HG02973 (cell line): ENCODE data around the gene OR5A2.
"Not testable (repeated sequence)": the region's sequence is repeated elsewhere in the genome, so short reads cannot be mapped to it uniquely, and the experiment has no call there.

Source experiments
- ATAC-seq: cut with Tn5 transposase; IDR thresholded peaks from one replicate; pipeline ENCODE4 v1.9.1; 2021; ENCODE audit warnings: moderate library complexity; ENCODE audit not compliant: unreplicated experiment

Gene OR5A2

GRCh38 chr11:59426361-59427067 lies at the start of gene OR5A2:
OR5A2 (minus strand) TSS chr11:59426413; CDS start chr11:59422953, 3,460 bp downstream.
- ATAC-seq: no peak

GRCh38 chr11:59475176-59475575 lies 49.0 kb upstream of the OR5A2 start:
- ATAC-seq: no peak

- no peak for ATAC-seq
Observed at GRCh38 chr11:59473015-59473414, 46.8 kb upstream of the OR5A2 start, which contains the start of gene OR4D10. OR4D10 (plus strand) TSS chr11:59473315; CDS start chr11:59477430, 4,115 bp downstream.

- ATAC-seq: no peak
Observed at GRCh38 chr11:59463190-59463641, 37.0 kb upstream of the OR5A2 start.

DNA sequence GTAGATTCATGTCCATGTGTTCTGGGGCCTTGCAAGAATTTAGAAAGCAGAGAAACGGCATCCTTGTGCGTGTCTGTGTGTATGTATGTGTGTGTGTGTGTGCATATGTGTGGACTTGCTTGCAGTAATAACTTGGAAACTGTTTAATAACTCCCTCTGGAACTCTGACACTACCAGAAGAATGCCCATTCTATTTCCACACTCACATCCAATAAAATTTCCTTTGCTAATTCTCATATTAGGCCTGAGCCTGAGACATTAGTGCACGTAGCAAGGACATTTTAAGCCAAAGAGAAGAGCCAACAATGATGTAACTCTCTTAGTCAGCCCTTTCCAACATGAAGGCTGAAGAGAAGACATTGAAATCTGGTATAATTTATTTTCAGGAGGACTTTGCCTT lies 33.7 kb upstream of the OR5A2 start:
- ATAC-seq: no peak

DNA sequence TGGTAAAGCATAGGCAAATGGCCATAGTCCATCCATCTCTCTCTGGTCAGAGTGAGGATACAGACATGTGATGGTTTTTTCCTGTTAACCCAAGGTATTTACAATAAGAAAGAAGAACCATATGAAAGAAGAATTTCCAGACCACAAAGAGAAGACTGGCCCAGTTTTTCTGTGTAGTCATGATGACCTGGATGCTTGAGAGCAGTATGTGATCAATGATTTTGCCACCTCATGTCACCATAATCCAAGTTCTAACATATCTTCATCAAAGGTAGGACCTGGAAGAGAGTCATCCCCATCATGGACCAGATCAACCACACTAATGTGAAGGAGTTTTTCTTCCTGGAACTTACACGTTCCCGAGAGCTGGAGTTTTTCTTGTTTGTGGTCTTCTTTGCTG lies 30.4 kb upstream of the OR5A2 start, which contains the start of gene OR4D6:
OR4D6 (plus strand) TSS at position 301 of the 400 bp plus-strand sequence; CDS start at position 301, 0 bp downstream.
- no peak for ATAC-seq

GRCh38 chr11:59448484-59448883 lies 22.3 kb upstream of the OR5A2 start:
- ATAC-seq: no peak

GRCh38 chr11:59445624-59446023 lies 19.4 kb upstream of the OR5A2 start:
- ATAC-seq: not testable (repeated sequence)

DNA sequence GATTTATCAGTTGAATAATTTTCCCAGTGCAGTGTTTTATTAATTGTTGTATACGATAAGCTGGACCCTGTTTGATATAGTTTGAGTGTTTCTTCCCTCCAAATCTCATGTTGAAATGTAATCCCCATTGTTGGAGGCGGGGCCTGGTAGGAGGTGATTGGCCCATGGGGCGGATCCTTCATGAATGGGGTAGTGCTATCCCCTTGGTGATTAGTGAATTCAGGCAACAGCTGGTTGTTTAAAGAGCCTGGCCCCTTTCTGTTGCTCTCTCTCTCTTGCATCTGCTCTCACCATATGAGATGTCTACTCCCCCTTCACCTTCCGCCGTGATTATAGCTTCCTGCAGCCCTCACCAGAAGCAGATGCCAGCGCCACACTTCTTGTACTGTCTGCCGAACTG lies 11.6 kb upstream of the OR5A2 start:
- ATAC-seq: no peak

DNA sequence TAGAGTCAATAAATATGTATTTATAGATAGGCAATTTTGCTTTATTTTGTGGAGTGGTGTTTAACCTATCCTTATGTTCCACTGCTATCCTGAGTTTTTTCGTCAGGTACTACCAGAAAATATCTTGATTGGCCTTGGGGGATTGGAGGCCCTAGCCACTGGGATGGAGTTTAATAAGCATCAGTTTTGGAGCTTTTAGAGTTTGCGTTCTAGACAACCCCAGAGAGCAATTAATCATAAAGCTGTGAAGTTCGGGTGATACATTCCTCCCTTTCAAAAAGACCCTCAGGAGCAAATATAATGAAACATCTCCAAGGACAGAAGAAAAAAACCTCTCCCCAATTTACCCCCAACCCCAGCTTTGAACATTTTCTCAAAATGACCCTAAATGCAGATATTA lies 10.0 kb upstream of the OR5A2 start, which contains the start of gene OR5A1:
OR5A1 (plus strand) TSS at position 301 of the 400 bp plus-strand sequence. CDS start 6,700 bp downstream, outside the sequence.
- no peak for ATAC-seq

- ATAC-seq: peak; percentile 78
Observed at GRCh38 chr11:59429924-59430516, 3.8 kb upstream of the OR5A2 start.

DNA sequence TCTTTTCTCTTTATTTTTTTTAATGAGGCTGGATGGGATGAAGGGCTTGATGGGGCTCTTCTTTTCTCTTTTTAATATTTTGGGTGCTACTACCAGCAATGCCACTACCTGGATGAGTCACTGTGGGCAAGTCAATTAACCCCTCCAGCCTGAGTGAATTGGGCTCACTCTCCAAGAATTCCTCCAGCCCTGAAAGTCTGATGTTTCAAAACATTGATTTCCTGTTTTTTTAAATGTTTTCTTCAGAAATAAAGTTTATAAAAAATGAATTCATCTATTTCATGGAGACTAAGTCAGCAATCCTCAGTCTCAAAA lies 812 bp upstream of the OR5A2 start:
- no peak for ATAC-seq

- no peak for ATAC-seq
Observed at GRCh38 chr11:59425131-59425530, 1.1 kb downstream of the OR5A2 start.

- no peak for ATAC-seq
Observed at GRCh38 chr11:59423835-59424234, 2.4 kb downstream of the OR5A2 start.

DNA sequence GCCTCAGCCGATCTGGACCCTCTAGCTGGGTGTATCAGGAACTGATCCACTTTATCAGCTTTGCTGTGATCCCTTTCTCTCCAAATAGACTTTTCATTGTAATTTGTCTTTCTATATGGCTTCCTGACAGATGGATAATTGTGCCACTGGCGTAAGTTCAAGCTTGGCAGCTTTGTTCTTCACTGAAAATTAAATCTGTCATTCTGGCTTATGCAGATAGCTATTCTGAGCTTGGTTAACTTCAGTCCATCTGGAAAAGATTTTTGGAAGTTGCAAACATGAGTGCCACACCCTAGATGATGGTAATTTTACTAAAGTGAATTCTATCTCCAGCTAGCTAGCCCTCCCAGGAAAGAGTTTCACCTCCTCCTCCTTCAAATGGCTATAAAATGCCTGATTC lies 8.1 kb downstream of the OR5A2 start:
- ATAC-seq: no peak

- ATAC-seq: no peak
Observed at GRCh38 chr11:59417023-59417422, 9.2 kb downstream of the OR5A2 start.

GRCh38 chr11:59416613-59417012 lies 9.6 kb downstream of the OR5A2 start:
- ATAC-seq: no peak

DNA sequence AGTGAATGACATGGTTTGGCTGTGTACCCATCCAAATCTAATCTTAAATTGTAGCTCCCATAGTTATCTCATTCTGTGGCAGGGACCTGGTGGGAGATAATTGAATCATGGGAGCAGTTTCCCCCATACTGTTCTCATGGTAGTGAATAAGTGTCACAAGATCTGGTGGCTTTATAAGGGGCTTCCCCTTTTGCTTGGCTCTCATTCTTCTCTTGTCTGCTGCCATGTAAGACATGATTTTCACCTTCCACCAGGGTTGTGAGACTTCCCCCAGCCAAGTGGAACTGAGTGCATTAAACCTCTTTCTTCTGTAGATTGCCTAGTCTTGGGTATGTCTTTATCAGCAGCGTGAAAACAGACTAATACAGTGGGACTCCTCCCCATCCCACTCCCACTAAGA lies 11.1 kb downstream of the OR5A2 start:
- ATAC-seq: no peak

DNA sequence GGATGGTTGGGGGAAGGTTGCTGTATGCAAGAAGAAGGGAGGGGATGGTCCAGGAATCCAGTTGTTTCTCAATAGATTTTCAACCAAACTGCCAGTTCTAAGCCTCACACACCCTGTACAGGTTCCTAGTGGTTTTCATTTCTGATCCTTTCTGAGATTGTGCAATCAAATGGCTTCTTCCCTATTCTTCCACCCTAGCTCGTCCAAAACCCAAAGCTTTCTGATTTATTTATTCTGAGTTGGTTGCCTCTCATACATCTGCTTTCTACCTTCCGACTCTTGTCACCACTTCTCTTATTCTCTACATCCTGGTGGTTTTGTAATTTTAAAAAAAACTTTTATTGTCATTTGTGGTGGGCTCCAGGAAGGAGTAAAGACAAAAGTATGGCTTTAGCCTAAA lies 12.6 kb downstream of the OR5A2 start:
- no peak for ATAC-seq

DNA sequence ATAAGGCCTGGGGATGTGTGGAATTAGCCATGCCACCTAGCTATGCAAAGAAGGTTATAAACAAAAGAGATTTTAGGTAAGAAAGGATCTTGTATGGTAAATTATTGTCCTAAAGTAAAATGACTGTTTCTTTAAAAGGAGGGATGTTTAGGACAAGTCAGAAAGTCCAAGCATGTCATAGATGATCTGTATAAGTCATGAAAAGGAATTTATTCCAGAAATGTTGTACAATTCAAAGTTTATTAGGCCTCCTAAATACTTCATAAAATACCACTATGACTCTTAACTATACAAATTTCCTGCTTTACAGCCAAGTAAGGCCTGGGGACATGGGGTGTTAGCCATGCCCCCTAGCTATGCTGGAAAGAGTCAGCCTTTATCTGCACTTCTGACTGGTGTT lies 22.7 kb downstream of the OR5A2 start:
- no peak for ATAC-seq

GRCh38 chr11:59401262-59401552 lies 25.0 kb downstream of the OR5A2 start:
- no peak for ATAC-seq

- ATAC-seq: no peak
Observed at GRCh38 chr11:59400461-59401261, 25.6 kb downstream of the OR5A2 start.
